Endothelial cell (in vitro differentiated cells): ENCODE results near the gene APOM. TPM values are rescaled to one million over a fixed set of nuclear protein-coding genes. Genes with fewer than 3 reads are reported as not detected.

ENCODE experiments used
- DNase-seq: peaks from one replicate; pipeline ENCODE4 v3.0.0; 2021; ENCODE audit warnings: low spot score
- H3K27ac Mint-ChIP-seq: one replicate; pipeline ENCODE4 v1.8.0; 2021; ENCODE audit warnings: mixed read lengths, inconsistent platforms; ENCODE audit not compliant: unreplicated experiment
- H3K27me3 Mint-ChIP-seq: one replicate; pipeline ENCODE4 v1.8.0; 2021; ENCODE audit warnings: mild to moderate bottlenecking, moderate library complexity, mixed read lengths, inconsistent platforms; ENCODE audit not compliant: unreplicated experiment
- H3K36me3 Mint-ChIP-seq: one replicate; pipeline ENCODE4 v1.8.0; 2021; ENCODE audit warnings: mild to moderate bottlenecking, low read depth, mixed read lengths, inconsistent platforms; ENCODE audit not compliant: unreplicated experiment
- H3K4me1 Mint-ChIP-seq: one replicate; pipeline ENCODE4 v1.8.0; 2021; ENCODE audit warnings: mild to moderate bottlenecking, mixed read lengths, inconsistent platforms; ENCODE audit not compliant: unreplicated experiment
- H3K4me3 Mint-ChIP-seq: one replicate; pipeline ENCODE4 v1.8.0; 2021; ENCODE audit warnings: mild to moderate bottlenecking, mixed read lengths, inconsistent platforms; ENCODE audit not compliant: unreplicated experiment
- H3K9me3 Mint-ChIP-seq: one replicate; pipeline ENCODE4 v1.8.0; 2021; ENCODE audit warnings: mixed read lengths, inconsistent platforms; ENCODE audit not compliant: unreplicated experiment
- CTCF ChIP-seq: fragments of 200-600 bp; sonication (generic); IDR thresholded peaks from one replicate; pipeline ENCODE4 v1.5.0; 2021; ENCODE audit warnings: antibody characterized with exemption; ENCODE audit not compliant: unreplicated experiment
- total RNA-seq: library from RNA; stranded (reverse); fragmentation: NEBNext Ultra II Directional; extraction: Animal tissue kit (Norgen Biotek cat#: 25700); gene quantifications from one replicate; pipeline ENCODE4 v1.2.1, GENCODE V29; 2021; ENCODE audit not compliant: unreplicated experiment

The APOM gene
- total RNA-seq, 1 donor from 2014 or later = 0.92 TPM

- Mint-ChIP-seq H3K4me3 (peak overlapping the region; percentile 86), H3K4me1 (peaks cover 35% of the 10 kb centered on the region), H3K27me3 (peaks cover 7% of the 10 kb centered on the region), H3K36me3 (peaks cover 6% of the 10 kb centered on the region), H3K9me3 (no peaks in the 10 kb centered on the region), H3K27ac (no peak overlapping the region)
- TF ChIP-seq CTCF = no peak
- no peak for DNase-seq
Observed at GRCh38 chr6:31661262-31662123, 5.8 kb downstream of the APOM start.

- no peak overlapping the region for H3K27ac Mint-ChIP-seq
- H3K27me3 Mint-ChIP-seq = peaks cover 10% of the 10 kb centered on the region
- H3K9me3 Mint-ChIP-seq = no peaks in the 10 kb centered on the region
- peak overlapping the region; percentile 69 for H3K4me3 Mint-ChIP-seq
- no peak for DNase-seq
- peaks cover 8% of the 10 kb centered on the region for H3K36me3 Mint-ChIP-seq
- peaks cover 39% of the 10 kb centered on the region for H3K4me1 Mint-ChIP-seq
- no peak for TF ChIP-seq CTCF
Observed at GRCh38 chr6:31662124-31662723, 6.5 kb downstream of the APOM start.

GRCh38 chr6:31663126-31663960, 7.6 kb downstream of the APOM start:
- H3K9me3 Mint-ChIP-seq = no peaks in the 10 kb centered on the region
- H3K4me1 Mint-ChIP-seq = peaks cover 32% of the 10 kb centered on the region
- TF ChIP-seq CTCF = no peak
- peaks cover 13% of the 10 kb centered on the region for H3K36me3 Mint-ChIP-seq
- DNase-seq = no peak
- H3K27me3 Mint-ChIP-seq = peaks cover 9% of the 10 kb centered on the region
- H3K27ac Mint-ChIP-seq = peak overlapping the region; percentile 97
- H3K4me3 Mint-ChIP-seq = peak overlapping the region; percentile 97

- H3K27ac Mint-ChIP-seq = peak overlapping the region; percentile 97
- H3K9me3 Mint-ChIP-seq = no peaks in the 10 kb centered on the region
- H3K4me3 Mint-ChIP-seq = peak overlapping the region; percentile 97
- peaks cover 5% of the 10 kb centered on the region for H3K27me3 Mint-ChIP-seq
- peaks cover 30% of the 10 kb centered on the region for H3K4me1 Mint-ChIP-seq
- peaks cover 13% of the 10 kb centered on the region for H3K36me3 Mint-ChIP-seq
- no peak for TF ChIP-seq CTCF
- no peak for DNase-seq
Observed at GRCh38 chr6:31663961-31664789, 8.5 kb downstream of the APOM start.
